Heart right ventricle (tissue), 16 donors: Measurements from ENCODE around the gene CNTFR. TPM values are rescaled to one million over a fixed set of nuclear protein-coding genes. Genes with fewer than 3 reads are reported as not detected.

Experiments used
- ATAC-seq, 8 donors: fragments of 200-7000 bp; cut with Tn5 transposase; one replicate each; pipeline ENCODE4 v1.9.1; 2020; ENCODE audit warnings: mild to moderate bottlenecking in 8 of 8, moderate library complexity in 8 of 8, moderate number of reproducible peaks in 1 of 8
- DNase-seq, 2 donors: peaks; one replicate each; pipeline ENCODE4 v3.0.0-alpha.2; 2020
- H3K27ac ChIP-seq, 10 donors: fragments of 200-600 bp; sonication (generic) in 2 of 10; one replicate each; pipeline versions ENCODE4 v1.5.0 to v1.8.0; 2020 to 2022; ENCODE audit warnings: mild to moderate bottlenecking in 3 of 10
- H3K27me3 ChIP-seq, 7 donors: fragments of 200-600 bp; one replicate each; pipeline ENCODE4 v1.8.0; 2021 to 2022; ENCODE audit warnings: mild to moderate bottlenecking in 2 of 7
- H3K36me3 ChIP-seq, 9 donors: fragments of 200-600 bp; sonication (generic) in 1 of 9; one replicate each; pipeline versions ENCODE4 v1.5.0 to v1.8.0; 2020 to 2022; ENCODE audit warnings: mild to moderate bottlenecking in 2 of 9
- H3K4me1 ChIP-seq, 9 donors: fragments of 200-600 bp; sonication (generic) in 1 of 9; one replicate each; pipeline versions ENCODE4 v1.5.0 to v1.8.0; 2020 to 2022; ENCODE audit warnings: mild to moderate bottlenecking in 4 of 9
- H3K4me3 ChIP-seq, 10 donors: fragments of 200-600 bp; sonication (generic) in 2 of 10; one replicate each; pipeline versions ENCODE4 v1.5.0 to v1.8.0; 2020 to 2022; ENCODE audit warnings: mild to moderate bottlenecking in 7 of 10, moderate library complexity in 2 of 10
- H3K9me3 ChIP-seq, 11 donors: fragments of 200-600 bp in 10 of 11; sonication (generic) in 2 of 11; one replicate each; pipeline versions ENCODE4 v1.5.0 to v1.8.0; 2013 to 2022; ENCODE audit warnings: mild to moderate bottlenecking in 2 of 11, control low read depth in 1 of 11, moderate library complexity in 1 of 11
- CTCF ChIP-seq, 9 donors: fragments of 200-600 bp; sonication (generic) in 2 of 9; IDR thresholded peaks; one replicate each; pipeline versions ENCODE4 v1.5.0 to v1.8.0; 2021 to 2022; ENCODE audit warnings: antibody characterized with exemption in 9 of 9, mild to moderate bottlenecking in 5 of 9, moderate library complexity in 1 of 9
- WGBS, 2 donors: extraction: QIAGEN DNeasy Blood & Tissue Kit; methylation state at CpG; one replicate each; pipeline ENCODE4 v1.1.7; 2013; ENCODE audit warnings: inconsistent platforms in 1 of 2; 5-methylcytosine and 5-hydroxymethylcytosine counted together
- intact Hi-C, 10 donors: fragments of 100-400 bp; cut with DNase I; formaldehyde crosslinking; loops; one replicate each; pipeline versions ENCODE4 v1.11.1 to v1.14.2; 2022
- polyA plus RNA-seq, 2 donors: library from polyadenylated mRNA; stranded (reverse); fragments of 200-250 nt; gene quantifications; one replicate each; pipeline ENCODE4 v1.2.3, GENCODE V29; 2013
- total RNA-seq, 10 donors: library from RNA; stranded (reverse); fragmentation: NEBNext Ultra II Directional in 3 of 10; extraction: Animal tissue kit (Norgen Biotek cat#: 25700) in 3 of 10; gene quantifications; one replicate each; pipeline versions ENCODE4 v1.2.1 to v1.2.4, GENCODE V29; 2021 to 2023
- donor health status: Arrhythmogenic right ventricular cardiomyopathy.
- donor health status: ischemic (EF 13 %, LVEDD 7.1; RV severe dilation, severe dysfunction).
- donor health status: healthy with polysubstance abuse.
- donor health status: DM: no; HTN: yes; CAD: no.
- donor health status: DM: no; HTN: no; CAD: no.
- donor health status: ischemic (EF 25% LVEDD 6.9; RV normal size, moderate dysfunction).
- donor health status: ischemic (EF 25% LVEDD 5.7; RV mildly dilated, moderate dysfunction).
- donor health status: healthy.
- donor health status: DM: yes; HTN: yes; CAD: no.
- donor health status: Ischemic cardiomyopathy.
- donor health status: ischemic (EF 35%, LVEDD 5.7; RV mildly dilated, moderate dysfunction).
- donor health status: nonischemic (EF 11% LVEDD 7.7; RV severe dilation, severe dysfunction).
- donor health status: DM: yes; HTN: yes; CAD: no.
- donor health status: PGD.
- donor health status: ischemic (EF 29% LVEDD 5.4; RV normal size, mild dysfunction).
- donor health status: nonischemic (EF 23%, LVEDD 6.1; RV moderate dilation, normal function).

The CNTFR gene
- total and polyA plus RNA-seq, 12 donors, result 0.76 to 6.2 (median 2.9) TPM

DNA sequence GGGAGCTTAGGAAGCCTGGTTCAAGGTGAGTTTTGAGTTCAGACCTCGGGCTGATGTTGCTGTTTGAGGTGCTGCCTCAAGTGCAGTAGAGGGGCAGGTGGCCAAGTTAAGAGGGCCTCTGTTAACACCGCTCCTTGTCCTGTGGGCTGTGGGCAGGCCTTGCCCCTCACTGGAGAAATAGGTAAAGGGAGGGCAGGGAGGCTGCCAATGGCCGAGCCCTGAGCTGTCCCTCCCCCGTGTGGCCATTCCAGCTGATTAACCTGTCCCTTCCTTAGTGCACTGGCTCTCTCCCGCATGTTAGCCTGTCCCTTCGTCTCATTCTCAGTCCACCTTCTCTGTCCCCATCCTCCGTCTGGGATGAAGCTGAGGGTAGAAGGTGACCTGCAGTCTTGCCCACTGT lies 21.4 kb downstream of the CNTFR start:
- Histone ChIP-seq H3K27ac (no peak overlapping the region), H3K9me3 (no peaks in the 10 kb centered on the region), H3K4me1 (peaks cover 0 to 7% (median 0%) of the 10 kb centered on the region in 9 donors), H3K27me3 (peaks cover 0 to 13% (median 6%) of the 10 kb centered on the region in 7 donors), H3K4me3 (no peak overlapping the region), H3K36me3 (no peaks in the 10 kb centered on the region)
- no peak for TF ChIP-seq CTCF (IDR thresholded peaks at IDR 0.05)
- intact Hi-C loops, result no loop called here
- 71 to 74% methylated on average over 7 of the region's 7 CpGs for WGBS, 2 donors
- no peak for ATAC-seq
- peak in 1 of 2 donors; percentile 2 for DNase-seq

DNA sequence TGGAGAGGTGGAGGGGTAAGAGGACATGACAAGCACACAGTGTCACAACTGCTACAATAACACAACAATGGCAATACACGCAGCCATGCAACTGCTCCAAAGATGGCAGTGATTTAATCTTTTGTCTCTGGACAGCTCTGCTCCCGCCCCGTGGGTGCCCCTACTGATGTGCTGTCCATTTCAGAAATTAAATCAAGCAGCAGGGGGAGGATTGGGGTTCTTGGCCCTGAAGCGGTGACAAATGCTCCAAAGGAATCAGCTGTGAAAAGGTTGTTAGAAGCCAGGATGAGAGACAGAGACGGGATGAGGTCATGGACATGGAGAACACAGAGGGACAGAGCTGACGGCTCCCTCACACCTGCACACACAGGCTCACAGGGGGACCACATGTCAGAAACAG lies 22.6 kb downstream of the CNTFR start:
- no peaks in the 10 kb centered on the region for H3K36me3 ChIP-seq

GRCh38 chr9:34566322-34566721 lies 23.2 kb downstream of the CNTFR start:
- H3K27ac ChIP-seq, result no peak overlapping the region
- no peaks in the 10 kb centered on the region for H3K36me3 ChIP-seq
- ATAC-seq, result no peak
- no peak for DNase-seq
- peaks cover 0 to 4% (median 0%) of the 10 kb centered on the region in 11 donors for H3K9me3 ChIP-seq
- peaks cover 0 to 13% (median 6%) of the 10 kb centered on the region in 7 donors for H3K27me3 ChIP-seq
- peaks cover 0 to 8% (median 0%) of the 10 kb centered on the region in 9 donors for H3K4me1 ChIP-seq
- 52 to 70% methylated on average over 8 of the region's 8 CpGs for WGBS, 2 donors
- no peak for TF ChIP-seq CTCF (IDR thresholded peaks at IDR 0.05)
- no peak overlapping the region for H3K4me3 ChIP-seq
- intact Hi-C loops, result no loop called here

More for the DNA sequence above, 22.6 kb downstream of the CNTFR start:
- no peak for ATAC-seq
- DNase-seq, result no peak
- H3K9me3 ChIP-seq, result peaks cover 0 to 4% (median 0%) of the 10 kb centered on the region in 11 donors
- H3K27me3 ChIP-seq, result peaks cover 0 to 13% (median 6%) of the 10 kb centered on the region in 7 donors
- intact Hi-C loops, result no loop called here
- no peak overlapping the region for H3K27ac ChIP-seq
- H3K4me1 ChIP-seq, result peaks cover 0 to 7% (median 0%) of the 10 kb centered on the region in 9 donors
- TF ChIP-seq CTCF (IDR thresholded peaks at IDR 0.05), result no peak
- WGBS, 2 donors, result 75 to 77% methylated on average over 6 of the region's 6 CpGs
- no peak overlapping the region for H3K4me3 ChIP-seq

GRCh38 chr9:34565856-34566255 lies 23.7 kb downstream of the CNTFR start:
- H3K9me3 ChIP-seq, result peaks cover 0 to 4% (median 0%) of the 10 kb centered on the region in 11 donors
- H3K27me3 ChIP-seq, result peaks cover 0 to 13% (median 6%) of the 10 kb centered on the region in 7 donors
- no peaks in the 10 kb centered on the region for H3K36me3 ChIP-seq
- no peak overlapping the region for H3K4me3 ChIP-seq
- DNase-seq (no peak), ATAC-seq (no peak)
- WGBS, 2 donors, result 68 to 75% methylated on average over 8 of the region's 8 CpGs
- no peak for TF ChIP-seq CTCF (IDR thresholded peaks at IDR 0.05)
- no peak overlapping the region for H3K27ac ChIP-seq
- H3K4me1 ChIP-seq, result peaks cover 0 to 12% (median 3%) of the 10 kb centered on the region in 9 donors
- intact Hi-C loops, result no loop called here
